Mucosa of rectum (tissue), 2 donors: ENCODE data around the gene OXSM.

ENCODE experiments used
- H3K27ac ChIP-seq, 2 donors: one replicate each; pipeline ENCODE4 v1.7.0; 2013; ENCODE audit warnings: inconsistent platforms in 2 of 2, low read depth in 2 of 2, low read length in 2 of 2
- H3K27me3 ChIP-seq, 2 donors: one replicate each; pipeline ENCODE4 v1.7.0; 2013; ENCODE audit warnings: low read length in 2 of 2; ENCODE audit not compliant: control insufficient read depth in 2 of 2, insufficient read depth in 2 of 2
- H3K36me3 ChIP-seq, 2 donors: one replicate each; pipeline ENCODE4 v1.7.0; 2013; ENCODE audit warnings: low read length in 2 of 2; ENCODE audit not compliant: control insufficient read depth in 2 of 2, insufficient read depth in 2 of 2
- H3K4me1 ChIP-seq, 2 donors: one replicate each; pipeline ENCODE4 v1.7.0; 2013; ENCODE audit warnings: low read length in 2 of 2, mild to moderate bottlenecking in 1 of 2; ENCODE audit not compliant: control insufficient read depth in 2 of 2, insufficient read depth in 2 of 2
- H3K4me3 ChIP-seq, 2 donors: one replicate each; pipeline ENCODE4 v1.7.0; 2013; ENCODE audit warnings: low read length in 2 of 2
- H3K9ac ChIP-seq, 2 donors: one replicate each; pipeline ENCODE4 v1.7.0; 2013; ENCODE audit warnings: low read length in 2 of 2, low read depth in 1 of 2, mild to moderate bottlenecking in 1 of 2
- H3K9me3 ChIP-seq, 2 donors: one replicate each; pipeline ENCODE4 v1.7.0; 2013; ENCODE audit warnings: low read length in 2 of 2; ENCODE audit not compliant: control insufficient read depth in 2 of 2
- donor health status: healthy.
- donor health status: Normal muscosa, but diverticular disease.

Gene OXSM

DNA sequence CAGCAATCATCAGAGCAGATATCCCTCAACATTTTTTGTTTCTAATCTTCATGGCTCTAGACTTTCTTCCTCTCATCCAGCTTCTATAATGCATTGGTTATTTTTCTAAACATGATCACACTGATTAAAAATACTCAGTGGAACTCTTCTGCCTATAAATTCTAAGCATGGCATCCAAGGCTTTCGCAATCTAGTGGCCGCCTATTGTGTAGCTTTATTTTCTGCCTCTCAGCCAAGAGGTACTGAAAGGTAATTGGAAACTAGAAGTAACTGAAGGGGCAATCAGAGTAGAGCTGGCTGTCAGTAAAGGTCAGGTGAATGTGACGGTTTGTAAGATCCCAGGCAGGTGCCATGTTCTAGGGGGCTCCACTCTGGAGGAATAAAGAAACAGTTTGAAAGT lies 33.4 kb downstream of the OXSM start:
- Histone ChIP-seq H3K27ac (no peak overlapping the region), H3K4me3 (no peak overlapping the region)

GRCh38 chr3:25826510-25826909 lies 36.6 kb downstream of the OXSM start:
- Histone ChIP-seq H3K4me1 (no peaks in the 10 kb centered on the region), H3K9me3 (no peaks in the 10 kb centered on the region), H3K9ac (no peak overlapping the region), H3K27me3 (no peaks in the 10 kb centered on the region), H3K27ac (no peak overlapping the region), H3K36me3 (no peaks in the 10 kb centered on the region), H3K4me3 (no peak overlapping the region)

More for the DNA sequence above, 33.4 kb downstream of the OXSM start:
- no peak overlapping the region for H3K9ac ChIP-seq
- H3K4me1 ChIP-seq, result peaks cover 0 to 2% of the 10 kb centered on the region in 2 donors
- no peaks in the 10 kb centered on the region for H3K27me3 ChIP-seq
- H3K36me3 ChIP-seq, result no peaks in the 10 kb centered on the region
- H3K9me3 ChIP-seq, result no peaks in the 10 kb centered on the region

- Histone ChIP-seq H3K27ac (no peak overlapping the region), H3K9ac (no peak overlapping the region), H3K4me3 (no peak overlapping the region), H3K4me1 (no peaks in the 10 kb centered on the region), H3K27me3 (no peaks in the 10 kb centered on the region), H3K36me3 (no peaks in the 10 kb centered on the region), H3K9me3 (no peaks in the 10 kb centered on the region)
Measured at GRCh38 chr3:25830373-25831280, 40.7 kb downstream of the OXSM start.

DNA sequence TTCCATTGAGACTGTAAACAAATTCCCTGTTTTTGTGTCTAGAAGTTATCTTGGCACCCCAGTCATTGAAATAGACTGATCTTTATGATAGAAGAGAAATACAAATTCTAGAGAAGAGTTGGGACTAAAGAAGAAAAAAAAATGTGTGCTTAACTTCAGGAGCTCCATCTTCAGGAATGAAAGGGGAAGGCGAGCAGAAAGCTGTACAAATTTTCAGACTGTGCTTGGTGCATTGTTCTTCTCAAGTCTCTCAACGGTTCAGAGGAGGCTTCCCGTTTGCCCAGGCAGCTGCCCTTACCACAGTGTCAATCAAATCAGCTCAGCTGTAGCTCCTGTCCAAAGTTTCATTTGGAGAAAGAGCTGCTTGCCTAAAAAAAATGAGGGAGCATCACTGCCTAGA lies 41.7 kb downstream of the OXSM start:
- Histone ChIP-seq H3K27me3 (no peaks in the 10 kb centered on the region), H3K9ac (no peak overlapping the region)

DNA sequence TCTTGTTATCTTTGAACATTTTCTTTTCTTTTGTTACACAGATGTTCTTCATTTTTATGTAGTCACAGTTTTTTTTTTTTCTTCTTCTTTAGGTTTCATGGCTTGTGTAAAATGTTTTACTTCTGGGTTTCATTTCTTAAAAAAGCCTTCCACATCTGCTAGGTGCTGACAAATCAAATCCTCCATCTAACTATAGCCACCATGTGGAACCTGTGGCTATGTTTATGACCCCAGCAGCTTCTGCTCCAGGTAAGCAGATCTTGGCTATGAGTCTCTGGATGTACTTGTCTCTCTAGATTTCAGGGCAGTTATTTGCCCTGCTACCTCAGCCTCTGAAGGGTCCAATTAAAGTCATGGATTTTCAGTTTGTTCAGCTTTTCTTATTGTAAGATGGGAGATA lies 44.5 kb downstream of the OXSM start:
- no peaks in the 10 kb centered on the region for H3K36me3 ChIP-seq
- no peaks in the 10 kb centered on the region for H3K4me1 ChIP-seq
- no peak overlapping the region for H3K9ac ChIP-seq
- H3K4me3 ChIP-seq, result no peak overlapping the region
- H3K27me3 ChIP-seq, result no peaks in the 10 kb centered on the region
- no peaks in the 10 kb centered on the region for H3K9me3 ChIP-seq
- H3K27ac ChIP-seq, result no peak overlapping the region

More for the DNA sequence above, 41.7 kb downstream of the OXSM start:
- no peak overlapping the region for H3K27ac ChIP-seq
- no peak overlapping the region for H3K4me3 ChIP-seq
- H3K36me3 ChIP-seq, result no peaks in the 10 kb centered on the region
- H3K4me1 ChIP-seq, result no peaks in the 10 kb centered on the region
- no peaks in the 10 kb centered on the region for H3K9me3 ChIP-seq

DNA sequence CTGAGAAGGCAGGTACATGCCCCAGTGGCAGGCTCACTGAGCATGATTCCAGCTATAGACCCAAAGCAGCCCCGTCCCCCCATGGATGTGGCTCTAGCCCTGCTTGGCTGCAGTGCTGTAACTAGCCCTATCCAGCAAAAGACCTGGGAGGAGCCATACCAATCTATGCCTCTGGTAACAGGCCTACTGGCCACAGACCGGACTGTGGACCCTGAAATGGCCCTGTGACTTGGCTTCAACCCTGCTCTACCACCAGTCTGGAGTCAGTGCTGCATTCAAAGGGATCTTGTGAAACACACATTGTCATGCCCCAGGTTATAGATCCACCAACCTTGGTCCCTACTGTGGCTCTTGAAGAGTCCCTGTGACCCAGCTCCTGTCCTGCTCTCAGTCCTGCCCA lies 46.7 kb downstream of the OXSM start:
- H3K4me3 ChIP-seq, result no peak overlapping the region
- H3K9me3 ChIP-seq, result no peaks in the 10 kb centered on the region
- no peaks in the 10 kb centered on the region for H3K36me3 ChIP-seq
- no peaks in the 10 kb centered on the region for H3K27me3 ChIP-seq
- no peaks in the 10 kb centered on the region for H3K4me1 ChIP-seq
- H3K27ac ChIP-seq, result no peak overlapping the region
- H3K9ac ChIP-seq, result no peak overlapping the region

DNA sequence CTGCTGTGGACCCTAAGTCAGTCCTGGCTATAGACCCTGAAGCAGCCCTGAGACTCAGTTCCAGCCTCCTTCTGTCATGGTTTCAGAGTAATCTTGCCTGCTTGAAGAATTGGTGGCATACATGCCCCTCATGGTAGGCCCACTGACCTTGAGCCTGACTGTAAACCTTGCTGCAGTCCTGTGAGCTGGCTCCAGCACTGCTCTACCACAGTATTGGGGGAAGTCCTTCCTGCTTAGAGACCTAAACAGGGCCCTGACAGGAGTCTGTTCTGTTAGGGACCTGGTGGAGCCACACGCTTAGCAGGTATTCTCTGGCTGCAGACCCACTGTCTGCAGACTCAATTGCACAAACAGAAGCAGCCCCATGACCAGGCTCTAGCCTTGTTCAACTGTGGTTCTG lies 47.1 kb downstream of the OXSM start:
- no peak overlapping the region for H3K4me3 ChIP-seq
- H3K4me1 ChIP-seq, result no peaks in the 10 kb centered on the region
- H3K9me3 ChIP-seq, result no peaks in the 10 kb centered on the region
- H3K36me3 ChIP-seq, result no peaks in the 10 kb centered on the region
- no peak overlapping the region for H3K9ac ChIP-seq
- H3K27ac ChIP-seq, result no peak overlapping the region
- no peaks in the 10 kb centered on the region for H3K27me3 ChIP-seq

DNA sequence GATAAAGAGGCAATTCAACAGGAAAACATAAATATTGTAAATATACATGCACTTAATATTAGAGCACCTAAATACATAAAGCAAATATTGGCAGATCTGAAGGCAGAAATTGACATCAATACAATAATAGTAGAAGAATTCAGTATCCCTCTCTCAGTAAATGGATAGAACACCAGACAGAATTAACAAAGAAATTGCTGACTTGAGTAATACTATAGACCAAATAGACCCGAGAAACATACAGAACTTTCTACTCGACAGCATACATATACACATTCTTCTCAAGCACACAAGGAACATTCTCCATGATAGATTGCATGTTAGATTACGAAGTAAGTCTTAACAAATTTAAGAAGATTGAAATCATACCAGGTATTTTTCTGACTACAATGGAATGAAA lies 50.2 kb downstream of the OXSM start:
- Histone ChIP-seq H3K9ac (no peak overlapping the region), H3K27ac (no peak overlapping the region), H3K27me3 (no peaks in the 10 kb centered on the region), H3K4me1 (no peaks in the 10 kb centered on the region), H3K36me3 (no peaks in the 10 kb centered on the region), H3K4me3 (no peak overlapping the region), H3K9me3 (no peaks in the 10 kb centered on the region)

DNA sequence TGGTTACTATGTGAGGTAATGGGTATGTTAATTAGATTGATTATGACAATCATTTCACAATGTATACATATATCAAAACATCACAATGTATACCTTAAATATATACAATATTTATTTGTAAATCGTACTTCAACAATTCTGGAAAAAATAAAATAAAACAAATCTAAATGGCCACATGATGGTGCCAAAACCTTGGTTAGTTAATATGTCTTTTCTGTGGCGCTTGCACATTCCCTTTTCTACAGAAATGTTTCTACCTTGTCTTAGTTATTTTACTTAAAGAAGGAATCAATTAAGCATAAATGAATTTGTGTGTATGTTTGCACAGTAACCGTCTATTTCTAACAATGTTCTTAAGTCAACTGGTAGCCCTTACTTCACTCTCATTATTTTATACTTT lies 53.4 kb downstream of the OXSM start:
- Histone ChIP-seq H3K27me3 (no peaks in the 10 kb centered on the region), H3K9me3 (no peaks in the 10 kb centered on the region)

More for the DNA sequence above, 53.4 kb downstream of the OXSM start:
- H3K27ac ChIP-seq, result no peak overlapping the region
- H3K9ac ChIP-seq, result no peak overlapping the region
- no peaks in the 10 kb centered on the region for H3K36me3 ChIP-seq
- H3K4me1 ChIP-seq, result no peaks in the 10 kb centered on the region
- no peak overlapping the region for H3K4me3 ChIP-seq
